Left ventricle myocardium inferior (tissue), 1 donor: ENCODE results near the gene EYA2. TPM values are rescaled to one million over a fixed set of nuclear protein-coding genes. Genes with fewer than 3 reads are reported as not detected.

Experiments used
- DNase-seq: peaks from one replicate; pipeline ENCODE4 v3.0.0-alpha.2; 2020
- H3K27ac ChIP-seq: fragments of 200-600 bp; replicated peaks from 2 replicates; pipeline ENCODE4 v1.8.0; 2021
- H3K27me3 ChIP-seq: fragments of 200-600 bp; 2 replicates; pipeline ENCODE4 v1.8.0; 2021; ENCODE audit warnings: low read depth
- H3K36me3 ChIP-seq: fragments of 200-600 bp; 2 replicates; pipeline ENCODE4 v1.8.0; 2021
- H3K4me1 ChIP-seq: fragments of 200-600 bp; 2 replicates; pipeline ENCODE4 v1.8.0; 2021
- H3K4me3 ChIP-seq: fragments of 200-600 bp; 2 replicates; pipeline ENCODE4 v1.8.0; 2021; ENCODE audit warnings: mild to moderate bottlenecking, moderate library complexity
- H3K9me3 ChIP-seq: fragments of 200-600 bp; replicated peaks from 2 replicates; pipeline ENCODE4 v1.8.0; 2021
- CTCF ChIP-seq: fragments of 200-600 bp; IDR thresholded peaks from 2 replicates; pipeline ENCODE4 v1.8.0; 2021; ENCODE audit warnings: antibody characterized with exemption, mild to moderate bottlenecking, borderline replicate concordance
- intact Hi-C: fragments of 100-400 bp; cut with micrococcal nuclease; formaldehyde crosslinking; loops from one replicate; pipeline ENCODE4 v1.11.0; 2022
- total RNA-seq: library from RNA; stranded (reverse); fragmentation: NEBNext Ultra II Directional; extraction: Animal tissue kit (Norgen Biotek cat#: 25700); gene quantifications from one replicate; pipeline ENCODE4 v1.2.1, GENCODE V29; 2021
- donor health status: DM: no; HTN: yes; CAD: no; lungs with severe emphysema.

Gene EYA2
- total RNA-seq, 1 donor from 2014 or later = 0.63 TPM

- Histone ChIP-seq H3K4me1 (peaks cover 1% of the 10 kb centered on the region), H3K27me3 (peaks cover 67% of the 10 kb centered on the region), H3K36me3 (no peaks in the 10 kb centered on the region), H3K4me3 (no peak overlapping the region), H3K27ac (no peak overlapping the region), H3K9me3 (no peaks in the 10 kb centered on the region)
- no peak for DNase-seq
- TF ChIP-seq CTCF = no peak
- intact Hi-C loops = no loop called here
Observed at GRCh38 chr20:46937157-46937523, 42.5 kb downstream of the EYA2 start.

GRCh38 chr20:46937533-46938226 lies 43.0 kb downstream of the EYA2 start:
- intact Hi-C loops = no loop called here
- no peak for TF ChIP-seq CTCF
- H3K36me3 ChIP-seq = no peaks in the 10 kb centered on the region

GRCh38 chr20:46938434-46938833 lies 43.8 kb downstream of the EYA2 start:
- Histone ChIP-seq H3K36me3 (no peaks in the 10 kb centered on the region), H3K4me3 (no peak overlapping the region)

More at GRCh38 chr20:46937533-46938226, 43.0 kb downstream of the EYA2 start:
- Histone ChIP-seq H3K9me3 (no peaks in the 10 kb centered on the region), H3K27ac (no peak overlapping the region), H3K4me3 (no peak overlapping the region), H3K27me3 (peaks cover 62% of the 10 kb centered on the region), H3K4me1 (no peaks in the 10 kb centered on the region)
- DNase-seq = no peak

GRCh38 chr20:46939031-46939965 lies 44.7 kb downstream of the EYA2 start:
- Histone ChIP-seq H3K4me3 (no peak overlapping the region), H3K36me3 (no peaks in the 10 kb centered on the region), H3K9me3 (no peaks in the 10 kb centered on the region), H3K27ac (no peak overlapping the region), H3K27me3 (peaks cover 60% of the 10 kb centered on the region), H3K4me1 (no peaks in the 10 kb centered on the region)
- DNase-seq = no peak
- intact Hi-C loops = no loop called here
- TF ChIP-seq CTCF = no peak

More at GRCh38 chr20:46938434-46938833, 43.8 kb downstream of the EYA2 start:
- Histone ChIP-seq H3K9me3 (no peaks in the 10 kb centered on the region), H3K27ac (no peak overlapping the region), H3K27me3 (peaks cover 61% of the 10 kb centered on the region), H3K4me1 (no peaks in the 10 kb centered on the region)
- intact Hi-C loops = no loop called here
- no peak for TF ChIP-seq CTCF
- DNase-seq = no peak

GRCh38 chr20:46940616-46941015 lies 46.0 kb downstream of the EYA2 start:
- peaks cover 1% of the 10 kb centered on the region for H3K4me1 ChIP-seq
- TF ChIP-seq CTCF = no peak
- H3K4me3 ChIP-seq = no peak overlapping the region
- no peaks in the 10 kb centered on the region for H3K9me3 ChIP-seq
- no peak overlapping the region for H3K27ac ChIP-seq
- intact Hi-C loops = no loop called here
- no peak for DNase-seq
- peaks cover 60% of the 10 kb centered on the region for H3K27me3 ChIP-seq
- H3K36me3 ChIP-seq = no peaks in the 10 kb centered on the region
